Endothelial cell of umbilical vein (primary cell): ENCODE data around the gene PLXDC1.

Experiments used
- EZH2 ChIP-seq: IDR thresholded peaks from 2 replicates; pipeline ENCODE4 v1.6.1; 2012; ENCODE audit warnings: borderline replicate concordance, low read depth, mild to moderate bottlenecking, moderate library complexity, low read length, inconsistent platforms; ENCODE audit not compliant: severe bottlenecking
- GATA2 ChIP-seq: IDR thresholded peaks from 2 replicates; pipeline ENCODE4 v1.7.0; 2011; ENCODE audit warnings: low read depth, mild to moderate bottlenecking, moderate library complexity, mixed read lengths, low read length; ENCODE audit not compliant: insufficient read length, insufficient read depth
- MAX ChIP-seq: IDR thresholded peaks from 2 replicates; pipeline ENCODE4 v1.6.1; 2011; ENCODE audit not compliant: insufficient read depth, insufficient read length
- POLR2A ChIP-seq: IDR thresholded peaks from 2 replicates; pipeline ENCODE4 v1.6.1; 2012; ENCODE audit warnings: low read depth, mild to moderate bottlenecking, control low read depth, low read length
- POLR2AphosphoS5 ChIP-seq: IDR thresholded peaks from 2 replicates; pipeline ENCODE4 v1.6.1; 2012; ENCODE audit warnings: low read depth, mild to moderate bottlenecking, control low read depth, low read length, moderate library complexity; ENCODE audit not compliant: insufficient read depth
- TF ChIP-seq, protein P1 (sequence below), 2 donors: IDR thresholded peaks; 1 replicate in 1 of 2; 2 replicates in 1 of 2; pipeline ENCODE4 v1.5.1; 2011; ENCODE audit warnings: low read length in 2 of 2, mild to moderate bottlenecking in 2 of 2, moderate library complexity in 2 of 2, control low read depth in 1 of 2, inconsistent platforms in 1 of 2, low read depth in 1 of 2; ENCODE audit not compliant: insufficient read depth in 1 of 2; ENCODE audit errors: extremely low read depth in 1 of 2

DNA sequence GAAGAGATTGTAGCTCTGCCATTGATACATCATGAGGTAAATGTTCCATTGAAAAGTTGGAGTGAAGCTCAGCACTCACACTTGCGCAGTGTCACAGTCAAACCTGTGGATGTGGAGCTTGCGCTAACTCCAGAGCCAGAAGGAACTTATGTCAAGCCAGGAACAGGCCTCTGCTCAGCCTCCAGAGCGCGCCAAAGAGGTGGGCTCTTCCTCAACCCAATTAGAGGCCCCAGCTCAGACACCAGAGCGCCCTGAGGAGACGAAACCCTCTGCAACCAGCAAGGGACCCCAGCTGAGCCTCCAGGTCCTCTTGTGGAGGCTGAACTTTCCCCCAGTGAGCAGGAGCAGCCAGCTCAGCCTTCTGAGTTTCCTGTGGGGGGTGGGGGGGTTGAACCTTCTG lies 122.7 kb downstream of the PLXDC1 start:
- TF ChIP-seq, protein P1, sequence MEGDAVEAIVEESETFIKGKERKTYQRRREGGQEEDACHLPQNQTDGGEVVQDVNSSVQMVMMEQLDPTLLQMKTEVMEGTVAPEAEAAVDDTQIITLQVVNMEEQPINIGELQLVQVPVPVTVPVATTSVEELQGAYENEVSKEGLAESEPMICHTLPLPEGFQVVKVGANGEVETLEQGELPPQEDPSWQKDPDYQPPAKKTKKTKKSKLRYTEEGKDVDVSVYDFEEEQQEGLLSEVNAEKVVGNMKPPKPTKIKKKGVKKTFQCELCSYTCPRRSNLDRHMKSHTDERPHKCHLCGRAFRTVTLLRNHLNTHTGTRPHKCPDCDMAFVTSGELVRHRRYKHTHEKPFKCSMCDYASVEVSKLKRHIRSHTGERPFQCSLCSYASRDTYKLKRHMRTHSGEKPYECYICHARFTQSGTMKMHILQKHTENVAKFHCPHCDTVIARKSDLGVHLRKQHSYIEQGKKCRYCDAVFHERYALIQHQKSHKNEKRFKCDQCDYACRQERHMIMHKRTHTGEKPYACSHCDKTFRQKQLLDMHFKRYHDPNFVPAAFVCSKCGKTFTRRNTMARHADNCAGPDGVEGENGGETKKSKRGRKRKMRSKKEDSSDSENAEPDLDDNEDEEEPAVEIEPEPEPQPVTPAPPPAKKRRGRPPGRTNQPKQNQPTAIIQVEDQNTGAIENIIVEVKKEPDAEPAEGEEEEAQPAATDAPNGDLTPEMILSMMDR (IDR thresholded peaks at IDR 0.05; ENCODE audit: extremely low read depth in 1 of 2, insufficient read depth in 1 of 2, low read depth in 1 of 2, low read length in 2 of 2), result no peak
- TF ChIP-seq POLR2AphosphoS5, result no peak
- no peak for TF ChIP-seq MAX
- TF ChIP-seq POLR2A, result no peak
- TF ChIP-seq GATA2, result no peak
- no peak for TF ChIP-seq EZH2
